NCI-H446 treated with DMSO at 0.1 percent for 48 hours (cell line): Measurements from ENCODE around the gene MCTP1.
A peak's percentile ranks its signal among the peaks of the same experiment; 100 is the strongest.

Experiments
- DNase-seq: peaks from one replicate; lab custom pipeline; 2025; lab: John Stamatoyannopoulos, UW

The MCTP1 gene

DNA sequence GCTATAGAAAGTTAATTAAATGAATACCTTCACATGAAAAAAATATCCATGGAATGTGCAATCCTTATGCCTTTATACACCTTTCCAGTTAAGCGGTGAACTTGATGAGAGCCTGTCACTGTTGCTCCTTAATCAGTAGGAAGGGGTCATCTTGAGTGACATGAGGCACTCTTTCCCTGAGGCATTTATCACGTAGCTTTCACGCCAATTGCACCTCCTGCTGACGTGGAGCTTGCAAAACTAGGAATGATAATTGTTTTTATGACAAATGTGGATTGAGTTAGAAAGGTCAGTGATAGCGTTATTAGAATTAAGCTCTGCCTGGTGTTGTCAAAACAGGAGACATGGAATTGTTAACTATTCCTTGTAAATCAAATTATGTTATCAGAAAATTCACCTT, 586.7 kb downstream of the MCTP1 start:
- no peak for DNase-seq

DNA sequence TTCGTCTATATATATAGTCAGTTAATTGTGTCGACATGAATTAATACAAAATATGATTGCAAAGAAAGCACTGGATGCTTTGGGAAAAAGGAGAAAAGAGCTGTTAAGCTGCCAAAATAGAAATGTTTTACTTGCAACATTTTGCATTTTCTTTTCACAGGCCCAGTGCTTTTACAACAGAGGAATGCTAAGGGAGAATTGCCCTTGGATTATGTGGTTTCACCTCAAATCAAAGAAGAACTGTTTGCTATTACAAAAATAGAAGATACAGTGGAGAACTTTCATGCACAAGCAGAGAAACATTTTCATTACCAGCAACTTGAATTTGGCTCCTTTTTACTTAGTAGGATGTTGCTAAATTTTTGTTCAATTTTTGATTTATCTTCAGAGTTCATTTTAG, 590.2 kb downstream of the MCTP1 start:
- DNase-seq: no peak

DNA sequence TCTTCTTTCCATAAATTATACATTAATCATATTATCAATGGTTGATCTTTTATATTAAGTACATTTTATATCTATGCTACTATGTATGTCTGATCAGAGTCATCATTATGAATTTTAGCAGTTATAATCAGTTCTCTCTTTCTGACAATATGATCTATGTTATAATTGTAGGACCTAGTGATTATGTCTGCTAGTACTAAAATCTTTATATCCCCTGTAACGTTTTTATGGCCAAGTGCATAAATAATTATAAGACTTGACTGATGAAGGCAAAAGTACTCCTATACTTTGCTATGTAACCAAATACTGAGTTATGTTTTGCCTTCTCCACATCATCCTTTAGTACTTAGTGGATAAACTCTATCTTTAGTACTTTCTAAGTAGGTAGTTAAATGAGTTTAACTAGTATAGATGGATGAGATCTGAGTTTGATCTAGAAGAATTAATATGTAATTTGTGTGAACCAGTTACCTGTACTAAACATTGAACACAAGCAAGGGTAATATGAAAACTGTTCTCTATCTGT, 591.0 kb downstream of the MCTP1 start:
- no peak for DNase-seq

DNA sequence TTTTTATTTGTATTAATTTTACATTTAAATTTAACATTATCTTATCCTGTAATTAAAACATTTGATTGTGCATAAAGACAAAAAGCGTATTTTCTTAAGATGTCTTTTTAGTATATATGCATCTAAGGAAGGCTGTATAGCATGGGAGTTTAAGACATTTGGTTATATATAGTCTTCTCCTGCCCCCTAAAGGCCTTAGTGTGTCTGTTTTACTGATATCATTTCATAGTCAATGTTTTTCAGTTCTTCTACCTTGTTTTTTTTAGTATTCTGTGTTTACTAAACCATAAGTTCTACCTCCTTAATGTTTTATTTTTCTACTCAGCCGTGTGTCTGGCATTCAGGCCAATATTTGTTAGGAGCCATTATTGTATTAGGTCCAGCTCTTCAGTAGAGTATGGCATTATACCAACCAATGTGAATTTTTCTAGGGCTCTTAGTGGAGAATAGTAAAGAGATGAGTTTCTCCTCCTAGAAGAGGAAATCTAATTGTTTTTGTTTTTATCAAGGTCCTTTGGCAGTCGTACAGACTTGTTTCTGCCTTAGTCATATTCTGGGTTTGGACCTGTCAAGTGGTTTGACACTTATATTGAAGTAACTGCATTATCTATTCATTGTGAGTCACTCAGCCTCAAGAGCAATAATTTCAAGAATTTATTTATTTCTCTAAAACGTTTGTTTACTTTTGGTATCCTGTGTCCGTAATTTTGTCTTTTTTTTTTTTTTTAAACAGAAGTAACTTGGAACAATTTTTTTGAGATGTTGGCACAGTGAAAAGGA, 591.7 kb downstream of the MCTP1 start:
- DNase-seq: peak; percentile 67

DNA sequence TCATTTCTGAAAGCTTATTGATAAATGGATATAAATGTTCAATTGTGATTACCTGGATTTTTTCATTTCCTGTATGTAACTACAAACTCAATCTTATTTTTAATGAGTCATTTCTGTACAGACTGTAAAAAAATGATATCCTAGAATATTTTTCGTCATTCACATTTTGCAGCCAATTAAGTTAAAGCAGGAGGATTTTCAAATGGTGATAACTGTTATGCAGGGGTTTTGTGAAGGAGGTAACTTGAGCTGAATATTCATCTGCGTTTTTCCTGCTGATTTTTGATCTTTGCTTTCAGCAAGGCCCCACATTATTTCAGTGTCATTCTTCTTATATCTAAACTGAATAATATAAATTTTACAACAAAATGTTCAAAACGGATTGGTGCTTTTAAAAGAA, 592.3 kb downstream of the MCTP1 start:
- no peak for DNase-seq

DNA sequence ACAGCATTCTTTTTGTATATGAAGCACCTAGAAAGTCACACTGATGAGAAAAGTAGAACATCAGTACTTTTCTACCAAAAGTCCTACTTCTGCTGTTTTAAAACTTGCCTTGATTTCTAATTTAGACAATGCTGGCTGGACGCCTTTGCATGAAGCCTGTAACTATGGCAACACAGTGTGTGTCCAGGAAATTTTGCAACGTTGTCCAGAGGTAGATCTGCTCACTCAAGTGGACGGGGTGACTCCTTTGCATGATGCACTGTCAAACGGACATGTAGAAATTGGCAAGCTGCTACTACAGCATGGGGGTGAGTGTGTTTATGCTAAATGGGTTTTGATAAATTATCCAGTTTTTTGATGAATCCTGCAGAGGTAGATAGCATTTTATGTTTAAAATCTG, 592.9 kb downstream of the MCTP1 start:
- DNase-seq: peak; percentile 80

DNA sequence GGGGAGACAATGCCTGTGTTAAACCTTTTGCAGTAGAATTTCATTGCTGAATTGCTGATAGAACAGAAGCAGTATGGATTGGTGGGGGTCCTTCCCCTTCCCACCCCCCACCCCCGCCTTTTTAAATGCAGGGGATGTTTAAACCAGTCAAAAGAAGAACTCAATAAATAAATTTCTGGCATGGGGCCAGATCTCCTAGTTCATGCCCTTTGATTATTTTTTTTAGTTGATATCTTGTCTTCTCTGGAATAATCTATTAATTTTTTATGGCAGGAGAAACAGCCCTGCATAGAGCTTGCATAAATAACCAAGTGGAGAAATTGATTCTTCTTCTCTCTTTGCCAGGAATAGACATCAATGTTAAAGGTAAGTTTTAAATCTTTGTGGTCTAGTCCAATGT, 593.6 kb downstream of the MCTP1 start:
- no peak for DNase-seq

DNA sequence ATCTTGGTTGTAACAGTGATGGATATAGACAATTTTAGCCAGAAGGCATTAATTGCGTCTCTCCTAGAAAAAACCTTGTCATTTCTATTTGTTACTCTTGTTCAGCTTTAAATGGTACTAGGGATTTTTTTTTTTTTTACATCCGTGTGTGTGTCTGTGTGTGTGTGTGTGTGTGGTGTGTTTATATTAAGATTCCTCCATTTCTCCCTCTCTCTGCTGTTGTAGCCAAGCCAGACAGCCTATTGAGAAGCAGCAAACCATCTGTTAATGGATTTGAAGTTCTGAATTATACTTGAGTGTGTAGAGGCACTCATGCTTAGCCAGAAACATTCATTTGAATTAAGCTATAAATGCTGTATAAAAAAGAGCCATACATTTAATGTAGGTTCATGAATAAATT, 594.1 kb downstream of the MCTP1 start:
- DNase-seq: peak; percentile 87

DNA sequence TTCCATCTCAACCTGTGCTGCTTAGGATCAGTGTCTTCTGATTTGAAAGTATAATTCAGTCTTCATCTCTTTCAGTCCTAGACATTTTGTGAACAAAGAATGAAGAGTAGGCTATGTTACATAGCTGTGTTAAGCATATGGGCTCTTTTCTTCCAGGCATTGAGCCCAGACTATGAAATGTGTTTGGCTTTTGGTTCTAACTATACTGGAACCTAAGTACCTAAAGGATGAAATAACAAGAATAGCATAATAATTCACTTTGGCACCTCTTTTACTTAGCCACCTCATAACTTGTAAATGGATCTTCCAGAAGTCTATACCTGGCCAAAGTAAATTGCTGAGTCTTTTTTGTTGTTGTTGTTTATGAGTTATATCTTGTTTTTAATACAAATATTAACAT, 595.0 kb downstream of the MCTP1 start:
- DNase-seq: peak; percentile 68

DNA sequence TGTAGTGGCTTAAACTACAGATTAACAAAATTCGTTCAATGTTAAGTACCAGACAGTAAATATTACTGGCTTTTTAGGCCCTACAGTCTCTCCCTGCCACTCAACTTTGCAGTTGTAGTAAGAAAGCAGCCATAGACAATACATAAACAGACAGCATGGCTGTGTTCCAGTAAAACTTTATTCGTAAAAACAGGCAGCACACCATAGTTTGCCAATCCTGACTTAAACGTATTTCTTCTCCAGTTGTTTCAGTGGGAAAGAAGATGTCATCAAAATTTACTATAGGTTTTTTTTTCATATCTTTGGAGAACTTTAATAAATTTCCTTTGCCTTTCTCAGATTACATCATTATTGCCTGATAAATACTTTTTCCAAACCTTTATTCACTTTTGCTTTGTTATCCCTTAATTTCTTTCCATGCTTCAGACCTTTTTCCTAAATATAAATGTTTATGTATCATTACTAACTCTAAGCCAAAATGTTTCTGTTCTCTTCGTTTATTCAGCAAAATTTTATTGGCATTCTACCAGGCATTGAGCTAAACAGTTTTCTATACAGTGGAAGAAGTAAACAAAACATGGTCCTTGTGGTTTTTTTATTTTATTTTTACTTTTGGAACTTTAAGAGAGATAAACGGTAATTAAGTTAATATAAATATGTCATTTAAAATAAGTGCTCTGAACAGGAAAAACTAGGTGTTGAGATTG, 601.9 kb downstream of the MCTP1 start:
- no peak for DNase-seq

DNA sequence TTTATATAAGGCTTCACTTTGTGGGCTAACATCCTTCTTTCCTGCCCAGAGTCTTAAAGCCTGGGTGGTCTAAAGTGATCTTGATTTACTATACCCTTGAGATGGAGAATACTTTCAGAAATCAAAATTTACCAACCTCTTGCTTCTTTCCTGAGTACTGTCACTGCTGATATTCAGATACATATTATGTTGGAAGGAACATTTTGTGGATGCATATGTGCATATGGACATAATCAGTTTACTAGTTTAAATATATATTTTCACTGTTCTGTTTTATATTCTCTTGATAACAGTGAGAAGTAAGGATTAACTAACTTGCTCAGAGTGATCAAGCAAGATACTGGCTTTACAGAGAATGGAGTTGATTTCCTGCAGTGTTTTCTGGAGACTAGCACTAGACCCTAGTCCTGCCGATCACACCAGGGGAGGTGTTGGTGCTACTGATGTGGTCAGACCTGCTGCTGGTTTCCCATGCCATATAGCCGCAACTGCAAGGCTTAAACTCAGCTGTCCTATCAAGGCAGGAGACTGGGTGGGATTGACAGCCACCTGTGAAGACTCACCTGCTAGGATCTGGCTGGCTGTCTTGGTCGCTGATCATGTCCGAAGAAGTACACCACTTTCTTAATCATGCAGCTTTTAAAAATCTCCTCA, 608.8 kb downstream of the MCTP1 start:
- no peak for DNase-seq

DNA sequence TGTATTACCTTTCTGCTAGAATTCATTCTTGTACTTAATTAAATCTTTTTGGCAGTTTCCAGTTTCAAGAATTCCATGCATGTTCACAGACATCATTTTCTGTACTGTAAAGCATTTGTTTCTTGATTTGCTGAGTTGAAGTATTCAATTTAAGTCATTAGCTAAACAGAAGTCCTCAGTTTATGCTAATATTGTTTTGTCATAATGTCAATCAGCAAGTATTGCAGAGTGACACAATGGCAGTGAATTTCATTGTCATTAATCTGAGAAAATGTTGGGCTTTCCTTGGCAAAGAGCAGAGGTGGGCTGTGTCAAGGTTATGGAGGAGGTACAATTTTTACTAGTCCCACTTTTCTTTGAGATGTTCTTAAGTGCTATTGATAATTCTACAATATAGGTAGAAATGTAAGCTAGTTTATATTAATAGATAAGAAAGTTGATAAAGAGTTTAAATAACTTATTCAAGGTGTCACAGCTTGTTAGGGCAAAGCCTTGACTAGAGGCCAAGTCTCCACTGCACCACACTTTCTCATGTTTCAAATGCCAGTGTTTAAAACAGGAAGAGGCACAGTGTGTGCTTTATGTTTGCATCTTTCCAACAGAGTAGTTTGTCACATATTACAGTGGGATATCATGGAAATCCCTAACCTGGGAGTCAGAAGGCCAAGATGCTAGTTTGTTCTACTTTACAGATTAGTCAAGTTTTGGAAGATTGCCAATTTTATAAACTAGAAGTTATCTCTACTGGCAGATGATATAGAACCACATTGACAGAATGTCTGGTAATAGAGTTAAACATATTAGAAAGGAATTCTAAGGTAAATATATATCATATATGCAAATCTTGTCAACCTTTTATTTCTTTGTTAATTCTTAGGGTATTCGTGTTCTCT, 610.2 kb downstream of the MCTP1 start:
- DNase-seq: no peak

DNA sequence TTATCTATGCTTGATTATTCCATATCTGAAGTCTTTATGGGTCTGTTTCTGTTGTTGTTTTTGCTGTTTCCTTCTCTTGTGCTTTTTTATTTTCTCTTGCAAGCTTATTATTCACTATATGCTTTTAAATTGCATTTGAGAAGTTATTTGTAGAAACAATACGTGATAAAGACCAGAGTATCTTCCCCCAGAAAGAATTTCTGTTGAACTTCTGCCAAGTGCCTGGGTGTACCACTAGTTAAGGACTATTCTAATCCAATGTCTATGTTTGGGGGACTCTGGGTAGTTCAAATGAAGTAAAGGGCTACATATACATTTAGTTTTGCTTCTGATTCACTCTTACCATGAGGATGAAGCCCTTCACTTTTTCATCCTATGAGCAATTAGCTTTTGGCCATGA, 612.1 kb downstream of the MCTP1 start:
- DNase-seq: no peak

DNA sequence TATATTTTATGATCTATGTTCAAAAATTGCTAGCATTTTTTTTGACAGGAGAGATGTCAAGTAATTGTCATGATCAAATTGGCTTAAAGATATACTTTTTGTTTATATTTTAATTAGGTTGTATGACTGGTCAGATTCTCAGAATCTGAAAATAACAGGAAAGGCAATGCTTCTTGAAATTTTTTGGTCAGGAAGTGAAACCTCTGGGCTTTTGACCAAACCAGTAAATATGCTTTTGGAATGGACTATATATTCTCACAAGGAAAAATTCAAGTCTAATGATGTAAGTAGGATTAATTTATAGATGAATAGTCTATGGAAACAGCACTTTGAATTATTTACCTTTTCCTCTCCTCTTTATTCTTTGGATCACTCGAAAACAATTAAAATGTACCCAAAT, 614.2 kb downstream of the MCTP1 start:
- DNase-seq: no peak

DNA sequence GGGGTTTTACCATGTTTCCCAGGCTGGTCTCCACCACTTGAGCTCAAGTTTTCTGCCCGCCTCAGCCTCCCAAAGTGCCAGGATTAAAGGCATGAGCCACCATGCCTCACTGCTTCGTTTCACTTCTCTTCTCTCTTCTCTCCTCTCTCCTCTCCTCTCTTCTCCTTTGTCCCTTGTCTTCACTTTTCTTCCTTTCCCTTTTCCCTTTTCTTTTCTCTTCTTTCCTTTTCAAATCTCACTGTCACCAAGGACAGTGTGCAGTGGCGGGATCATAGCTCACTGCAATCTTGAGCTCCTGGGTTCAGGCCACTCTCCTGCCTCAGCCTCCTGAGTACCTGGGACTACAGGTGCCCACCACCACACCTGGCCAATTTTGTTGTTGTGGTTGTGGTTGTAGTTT, 617.0 kb downstream of the MCTP1 start:
- no peak for DNase-seq

DNA sequence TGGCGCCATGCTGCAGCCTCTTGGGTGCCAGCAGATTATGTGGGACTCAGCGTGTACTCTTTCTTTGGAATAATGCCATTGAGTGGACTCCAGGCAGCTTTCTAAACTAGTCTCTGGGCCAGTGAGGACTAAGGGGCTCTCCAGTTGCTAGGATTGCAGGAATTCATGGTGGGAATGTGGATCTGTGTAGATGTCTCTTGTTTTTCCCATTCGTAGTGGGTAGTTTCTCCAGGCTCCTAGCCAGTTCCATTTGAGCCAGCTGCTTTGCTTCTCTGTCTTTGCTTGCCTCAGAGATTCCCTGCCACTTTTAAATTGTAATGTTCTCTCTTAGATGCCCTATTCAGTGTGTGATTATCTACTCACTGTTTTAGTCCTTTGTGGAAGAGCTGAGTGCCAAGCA, 623.8 kb downstream of the MCTP1 start:
- DNase-seq: no peak

DNA sequence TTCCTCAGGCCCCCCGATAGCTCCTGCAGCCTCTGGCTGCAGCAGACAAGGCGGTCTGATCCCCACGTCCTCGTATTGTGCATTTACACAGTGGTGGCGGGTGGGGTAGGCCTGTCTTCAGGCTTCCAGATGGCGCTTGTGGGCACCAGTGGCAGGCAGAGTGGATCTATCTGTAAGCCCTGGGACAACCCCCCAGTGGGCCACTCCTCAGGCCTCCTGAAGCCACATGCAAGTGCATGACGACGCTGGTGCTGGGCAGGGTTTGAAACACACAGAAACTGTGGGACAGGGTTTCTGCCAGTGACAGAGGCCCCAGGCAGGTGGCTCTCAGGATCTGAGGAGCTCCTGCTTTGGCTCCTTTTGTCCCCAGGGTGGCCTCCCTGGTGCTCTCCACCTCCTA, 624.4 kb downstream of the MCTP1 start:
- DNase-seq: no peak

DNA sequence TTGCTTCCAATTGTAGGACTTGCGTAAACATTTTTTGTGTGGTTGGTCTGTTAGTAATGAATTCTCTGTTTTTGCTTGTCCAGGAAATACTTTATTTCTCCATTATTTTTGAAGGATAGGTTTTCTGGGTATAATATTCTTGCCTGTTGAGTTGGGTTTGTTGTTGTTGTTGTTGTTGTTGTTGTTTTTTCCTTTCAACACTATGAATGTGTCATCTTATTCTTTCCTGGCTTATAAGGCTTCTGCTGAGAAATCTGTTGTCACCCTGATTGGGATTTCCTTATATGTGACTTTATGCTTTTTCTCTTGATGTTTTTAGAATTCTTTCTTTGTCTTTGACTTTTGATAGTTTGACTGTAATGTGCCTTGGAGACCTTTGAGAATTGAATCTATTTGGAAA, 626.6 kb downstream of the MCTP1 start:
- DNase-seq: no peak
